Omental fat pad (tissue), 4 donors: ENCODE measurements around the gene CHD2. TPM values are rescaled to one million over a fixed set of nuclear protein-coding genes. Genes with fewer than 3 reads are reported as not detected.

Experiments used
- ATAC-seq: fragments of 150-250 bp; one replicate; pipeline ENCODE4 v1.9.1; 2016; ENCODE audit warnings: mild to moderate bottlenecking, moderate library complexity; ENCODE audit not compliant: low FRiP score
- DNase-seq: peaks from one replicate; pipeline ENCODE4 v3.0.0-alpha.2; 2019; ENCODE audit warnings: low spot score
- CTCF ChIP-seq, 3 donors: fragments of 450-650 bp; IDR thresholded peaks; one replicate each; pipeline ENCODE4 v1.5.1; 2016 to 2017; ENCODE audit warnings: antibody characterized with exemption in 3 of 3, mild to moderate bottlenecking in 3 of 3, moderate library complexity in 2 of 3
- total RNA-seq, 4 donors: library from RNA; depleted of rRNA; stranded (reverse); fragments of >200 nt; gene quantifications; one replicate each; pipeline ENCODE4 v1.1.0, GENCODE V29; 2016

The CHD2 gene
- total RNA-seq, 4 donors from 2014 or later: 77.7 to 140 (median 134) TPM

GRCh38 chr15:92971713-92972112, 71.6 kb downstream of the CHD2 start:
- no peak for DNase-seq
- no peak for ATAC-seq
- no peak for TF ChIP-seq CTCF (IDR thresholded peaks at IDR 0.05)

DNA sequence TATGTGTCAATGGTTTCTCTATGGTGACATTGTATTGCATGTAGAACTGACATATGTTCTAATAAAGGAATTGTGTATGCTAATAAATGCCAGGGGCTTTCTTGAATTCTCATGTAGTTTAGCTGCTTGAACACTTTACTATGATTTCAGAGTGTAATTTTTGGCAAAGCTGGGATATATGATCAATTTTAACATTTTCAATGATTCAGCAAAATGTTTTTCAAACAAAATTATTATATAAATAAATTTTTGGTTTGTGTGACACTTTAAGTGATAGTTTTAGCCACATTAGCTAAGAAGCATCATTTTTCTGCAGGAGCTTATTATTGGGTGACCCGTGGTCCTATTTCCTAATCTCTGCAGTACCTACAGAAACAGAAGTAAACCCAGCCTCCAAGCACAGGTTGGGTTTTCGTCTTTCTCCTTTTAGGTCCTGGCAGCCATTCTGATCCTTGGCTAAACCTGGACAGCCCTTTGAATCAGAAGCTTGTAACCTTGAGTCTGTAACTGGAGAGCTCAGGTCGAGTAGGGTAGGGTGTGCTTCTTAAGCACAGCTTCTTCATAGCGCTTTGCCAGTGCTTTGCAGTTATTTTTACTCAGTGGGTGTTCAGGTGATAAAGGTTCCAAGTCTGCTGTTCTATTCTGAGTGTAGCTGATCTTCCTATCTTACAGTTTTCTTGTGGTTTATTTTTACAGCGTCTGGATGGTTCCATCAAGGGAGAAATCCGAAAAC, 74.2 kb downstream of the CHD2 start:
- no peak for TF ChIP-seq CTCF (IDR thresholded peaks at IDR 0.05)
- DNase-seq: no peak
- no peak for ATAC-seq

DNA sequence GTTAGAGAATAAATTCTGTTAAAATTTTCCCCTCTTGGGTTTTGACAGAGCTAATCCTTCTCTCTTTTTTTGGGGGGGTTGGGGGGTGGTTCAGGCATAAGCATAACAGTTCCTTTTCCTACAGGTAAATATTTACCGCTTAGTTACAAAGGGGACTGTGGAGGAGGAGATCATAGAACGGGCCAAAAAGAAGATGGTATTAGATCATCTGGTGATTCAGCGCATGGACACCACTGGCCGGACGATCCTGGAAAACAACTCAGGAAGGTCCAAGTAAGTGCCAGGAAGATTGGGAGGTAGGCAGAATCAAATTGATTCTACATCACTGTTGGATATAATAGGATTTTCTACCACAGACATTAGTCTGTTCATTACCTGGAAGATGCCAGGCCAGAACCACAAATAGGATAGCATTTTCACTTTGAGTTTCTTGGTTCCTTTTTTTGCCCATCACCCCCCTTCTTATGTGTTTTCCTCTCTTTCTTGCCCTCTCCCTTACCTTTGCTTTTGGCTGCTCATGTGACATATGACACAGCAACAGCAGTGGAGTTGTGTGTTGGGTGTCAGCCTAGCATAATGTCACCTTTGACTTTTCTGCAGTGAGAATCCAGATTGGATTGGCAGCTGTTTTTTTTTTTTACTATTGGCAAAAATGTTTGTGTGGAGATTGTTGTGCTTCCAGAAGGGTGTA, 79.0 kb downstream of the CHD2 start:
- ATAC-seq: peak; percentile 76
- DNase-seq: no peak
- TF ChIP-seq CTCF (IDR thresholded peaks at IDR 0.05): no peak

- ATAC-seq: no peak
Measured at GRCh38 chr15:92981333-92981732, 81.2 kb downstream of the CHD2 start.

GRCh38 chr15:92984161-92984560, 84.0 kb downstream of the CHD2 start:
- ATAC-seq: no peak
- no peak for TF ChIP-seq CTCF (IDR thresholded peaks at IDR 0.05)
- no peak for DNase-seq

More at GRCh38 chr15:92981333-92981732, 81.2 kb downstream of the CHD2 start:
- no peak for DNase-seq
- TF ChIP-seq CTCF (IDR thresholded peaks at IDR 0.05): no peak

DNA sequence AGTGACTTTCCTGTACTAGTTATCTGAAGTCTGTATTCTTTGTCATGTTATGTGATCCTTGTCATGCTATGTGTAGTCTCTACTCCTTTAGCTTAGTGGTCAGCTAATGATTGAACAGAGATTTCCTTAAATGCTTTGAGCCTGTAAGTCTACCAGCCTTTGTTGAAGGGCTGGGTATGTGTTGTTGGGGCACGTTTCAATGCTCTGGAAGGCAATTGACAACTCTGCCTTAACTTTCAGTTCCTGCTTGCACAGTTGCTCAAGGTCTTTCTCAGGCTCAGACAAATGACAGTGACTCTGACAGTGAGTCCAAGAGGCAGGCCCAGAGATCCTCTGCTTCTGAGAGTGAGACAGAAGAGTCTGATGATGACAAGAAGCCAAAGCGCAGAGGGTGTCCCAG, 89.3 kb downstream of the CHD2 start:
- DNase-seq (no peak), ATAC-seq (no peak)
- no peak for TF ChIP-seq CTCF (IDR thresholded peaks at IDR 0.05)

DNA sequence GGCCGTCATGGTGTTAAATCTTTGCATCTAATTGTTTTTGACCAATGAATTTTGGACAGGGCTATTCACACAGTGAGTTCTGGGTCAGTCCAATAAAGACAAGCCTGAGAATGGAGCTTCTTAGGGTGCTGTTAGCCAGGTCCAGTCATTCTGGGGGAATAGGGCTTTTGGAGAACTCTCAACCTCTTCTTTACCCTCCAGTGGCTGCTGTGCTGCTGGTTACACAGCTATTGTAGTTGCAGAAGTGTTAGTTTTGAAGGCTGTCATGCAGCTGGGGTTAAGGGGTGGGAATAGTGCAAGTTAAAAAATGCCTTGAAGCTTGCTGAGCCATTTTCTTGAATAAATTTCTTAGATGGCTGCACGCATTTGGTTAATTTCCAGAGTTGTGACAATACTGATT, 89.9 kb downstream of the CHD2 start:
- no peak for TF ChIP-seq CTCF (IDR thresholded peaks at IDR 0.05)
- DNase-seq (no peak), ATAC-seq (no peak)
